IMR-90 (cell line): ENCODE data around the gene CES2. TPM values are rescaled to one million over a fixed set of nuclear protein-coding genes. Genes with fewer than 3 reads are reported as not detected.
A peak's percentile ranks its signal among the peaks of the same experiment; 100 is the strongest.

Source experiments
- ATAC-seq: fragments of 200-7000 bp; cut with Tn5 transposase; 2 replicates; pipeline ENCODE4 v1.9.1; 2020; ENCODE audit warnings: low read depth, mild to moderate bottlenecking, moderate library complexity
- BruUV-seq: library from RNA; stranded (reverse); fragments of 400-500 nt; replicated peaks from 2 replicates; lab custom pipeline; 2021; lab: Mats Ljungman, UMichigan
- CTCF ChIA-PET: fragments of 300-600 bp; formaldehyde crosslinking; extraction: SDS; loops from one replicate; lab custom pipeline; 2021; ENCODE audit warnings: antibody characterized with exemption; lab: Yijun Ruan, JAX
- POLR2A ChIA-PET: fragments of 300-600 bp; sonication (Branson Sonifier 250); formaldehyde crosslinking; loops from one replicate; lab custom pipeline; 2022; ENCODE audit warnings: antibody characterized with exemption; ENCODE audit not compliant: unreplicated experiment; lab: Charles Lee
- DNase-seq: peaks from one replicate; pipeline ENCODE4 v3.0.0; 2013
- H2AFZ ChIP-seq: replicated peaks from 2 replicates; pipeline ENCODE3; 2013; ENCODE audit warnings: low read length, mild to moderate bottlenecking; ENCODE audit not compliant: poor library complexity
- H2AK5ac ChIP-seq: 2 replicates; pipeline ENCODE4 v1.6.1; 2013; ENCODE audit warnings: low read depth, low read length, inconsistent platforms
- H2AK9ac ChIP-seq: replicated peaks from 2 replicates; pipeline ENCODE3; 2013; ENCODE audit warnings: mild to moderate bottlenecking, low read depth, low read length, moderate library complexity; ENCODE audit not compliant: poor library complexity
- H2BK120ac ChIP-seq: 2 replicates; pipeline ENCODE4 v1.6.1; 2013; ENCODE audit warnings: low read depth, low read length, inconsistent platforms
- H2BK15ac ChIP-seq: 3 replicates; pipeline ENCODE4 v1.6.1; 2013; ENCODE audit warnings: low read depth, low read length, inconsistent platforms
- H2BK20ac ChIP-seq: 2 replicates; pipeline ENCODE4 v1.6.1; 2013; ENCODE audit warnings: low read depth, mild to moderate bottlenecking, inconsistent platforms, low read length, moderate library complexity
- H2BK5ac ChIP-seq: 2 replicates; pipeline ENCODE4 v1.6.1; 2013; ENCODE audit warnings: mild to moderate bottlenecking, low read depth, low read length, inconsistent platforms; ENCODE audit not compliant: poor library complexity, severe bottlenecking
- H3K14ac ChIP-seq: replicated peaks from 2 replicates; pipeline ENCODE4 v1.6.1; 2013; ENCODE audit warnings: low read depth, low read length, inconsistent platforms
- H3K18ac ChIP-seq: 2 replicates; pipeline ENCODE4 v1.6.1; 2013; ENCODE audit warnings: low read depth, low read length, control low read depth
- H3K23ac ChIP-seq: 2 replicates; pipeline ENCODE4 v1.6.1; 2013; ENCODE audit warnings: low read depth, low read length, inconsistent platforms
- H3K27ac ChIP-seq: 2 replicates; pipeline ENCODE4 v1.5.1; 2013; ENCODE audit warnings: mild to moderate bottlenecking, control low read depth, low read length; ENCODE audit not compliant: insufficient read depth
- H3K27me3 ChIP-seq: 2 replicates; pipeline ENCODE4 v1.6.1; 2013; ENCODE audit warnings: low read length; ENCODE audit not compliant: control insufficient read depth, insufficient read depth
- H3K36me3 ChIP-seq: 2 replicates; pipeline ENCODE4 v1.6.1; 2013; ENCODE audit warnings: low read length, mixed read lengths; ENCODE audit not compliant: control insufficient read depth, insufficient read depth
- H3K4ac ChIP-seq: 2 replicates; pipeline ENCODE4 v1.6.1; 2013; ENCODE audit warnings: low read depth, low read length, inconsistent platforms
- H3K4me1 ChIP-seq: 2 replicates; pipeline ENCODE4 v1.6.1; 2013; ENCODE audit warnings: low read length, mixed read lengths; ENCODE audit not compliant: control insufficient read depth, insufficient read depth
- H3K4me2 ChIP-seq: 2 replicates; pipeline ENCODE4 v1.6.1; 2013; ENCODE audit warnings: low read depth, mild to moderate bottlenecking, control low read depth, low read length, moderate library complexity
- H3K4me3 ChIP-seq: 2 replicates; pipeline ENCODE4 v1.5.1; 2013; ENCODE audit warnings: low read depth, mild to moderate bottlenecking, control low read depth, low read length, moderate library complexity; ENCODE audit not compliant: insufficient read depth
- H3K56ac ChIP-seq: 2 replicates; pipeline ENCODE4 v1.6.1; 2013; ENCODE audit warnings: low read length, inconsistent platforms; ENCODE audit not compliant: insufficient read depth; ENCODE audit errors: extremely low read depth
- H3K79me1 ChIP-seq, 2 experiments: 2 replicates each; pipeline ENCODE4 v1.6.1; 2013; ENCODE audit warnings: low read length in 2 of 2, inconsistent platforms in 1 of 2, low read depth in 1 of 2
- H3K9ac ChIP-seq: 2 replicates; pipeline ENCODE4 v1.6.1; 2013; ENCODE audit warnings: low read depth, low read length, control low read depth
- H3K9me1 ChIP-seq: 2 replicates; pipeline ENCODE4 v1.6.1; 2013; ENCODE audit warnings: low read length, inconsistent platforms; ENCODE audit not compliant: insufficient read depth
- H3K9me3 ChIP-seq: 2 replicates; pipeline ENCODE4 v1.6.1; 2013; ENCODE audit warnings: low read length; ENCODE audit not compliant: control insufficient read depth, insufficient read depth
- H4K20me1 ChIP-seq: 2 replicates; pipeline ENCODE4 v1.6.1; 2013; ENCODE audit warnings: low read length, inconsistent platforms; ENCODE audit not compliant: insufficient read depth
- H4K5ac ChIP-seq: 2 replicates; pipeline ENCODE4 v1.6.1; 2013; ENCODE audit warnings: mild to moderate bottlenecking, low read depth, low read length, control low read depth
- H4K8ac ChIP-seq, 2 experiments: 2 replicates each; pipeline ENCODE4 v1.6.1; 2013; ENCODE audit warnings: low read depth in 2 of 2, low read length in 2 of 2, control low read depth in 1 of 2, inconsistent platforms in 1 of 2
- H4K91ac ChIP-seq: 2 replicates; pipeline ENCODE4 v1.6.1; 2013; ENCODE audit warnings: low read depth, low read length, inconsistent platforms; ENCODE audit not compliant: insufficient read depth
- FOS ChIP-seq: fragments of 150-350 bp; IDR thresholded peaks from 2 replicates; pipeline ENCODE4 v1.6.1; 2016; ENCODE audit warnings: low read depth, low read length
- MAFK ChIP-seq: IDR thresholded peaks from 2 replicates; pipeline ENCODE4 v1.6.1; 2012; ENCODE audit warnings: low read depth, low read length, improper control_type of control experiment
- RFX5 ChIP-seq: IDR thresholded peaks from 2 replicates; pipeline ENCODE4 v1.8.0; 2012; ENCODE audit warnings: low read depth, mild to moderate bottlenecking, low read length, moderate library complexity
- SMC3 ChIP-seq: fragments of 150-350 bp; IDR thresholded peaks from 2 replicates; pipeline ENCODE4 v1.6.1; 2016; ENCODE audit warnings: low read depth, mild to moderate bottlenecking, antibody characterized with exemption, low read length, moderate library complexity
- whole genome bisulfite sequencing, 2 experiments: methylation state at CpG; one replicate each; pipeline versions ENCODE4 v1.1.5 to v1.1.7; 2013; ENCODE audit warnings: missing lambda C conversion rate in 2 of 2; ENCODE audit not compliant: insufficient read length in 1 of 2; ENCODE audit errors: extremely low coverage in 2 of 2; 5-methylcytosine and 5-hydroxymethylcytosine counted together
- dilution Hi-C: fragments of 300-500 bp; cut with HindIII; formaldehyde crosslinking; loops from one replicate; pipeline ENCODE4 v1.14.3; 2018; ENCODE audit warnings: low sequenced_read_pairs; ENCODE audit not compliant: unreplicated experiment
- in situ Hi-C: fragments of 300-500 bp; cut with MboI; formaldehyde crosslinking; loops from 3 replicates; pipeline ENCODE4 v1.14.3; 2019; ENCODE audit warnings: low sequenced_read_pairs, inconsistent platforms, mixed read lengths
- intact Hi-C: fragments of 100-400 bp; cut with micrococcal nuclease; formaldehyde crosslinking; loops from 2 replicates; pipeline ENCODE4 v1.10.0; 2022
- polyA plus RNA-seq, 3 experiments: library from polyadenylated mRNA; depleted of rRNA; stranded (reverse); fragments of >200 nt; gene quantifications; 2 replicates each; pipeline ENCODE4 v1.2.3, GENCODE V29; 2012; ENCODE audit warnings: low replicate concordance in 1 of 3
- total RNA-seq: library from RNA; depleted of rRNA; stranded (reverse); fragments of >200 nt; gene quantifications from 2 replicates; pipeline ENCODE4 v1.2.3, GENCODE V29; 2012

The CES2 gene
- total and polyA plus RNA-seq, 2 of the 4 experiments (the other 2 are of a cell fraction), result 15.1 to 23.2 TPM

DNA sequence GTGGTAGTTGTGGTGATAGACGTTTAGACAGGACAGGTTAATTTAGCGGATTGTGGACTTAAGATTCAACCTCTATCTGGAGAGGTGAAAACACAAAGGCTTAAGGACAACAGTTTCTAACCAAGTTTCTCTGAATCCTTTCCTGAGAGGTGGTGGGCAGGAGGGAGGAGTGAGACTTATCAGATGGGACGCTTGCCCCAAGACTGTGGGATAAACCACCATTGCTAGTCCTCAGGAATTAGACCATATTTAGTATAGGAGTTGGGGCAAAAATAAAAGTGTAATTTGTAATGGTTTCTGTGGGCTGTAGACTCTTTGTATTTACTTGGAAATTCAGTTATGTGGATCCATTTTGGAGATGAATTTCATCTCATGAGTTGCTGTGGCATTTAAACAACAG is 48.4 kb upstream of the CES2 start:
- ChIA-PET POLR2A (interaction anchor here (0.5 kb wide), 1 partner anchor 63 kb away, joined by 10 read pairs; no protein-coding TSS in a partner anchor), CTCF (interaction anchor here (2.2 kb wide), 1 partner anchor 8 kb away, joined by 9 read pairs; no protein-coding TSS in a partner anchor)
- TF ChIP-seq SMC3 (no peak), FOS (no peak), MAFK (no peak), RFX5 (no peak)

More for the DNA sequence above, 48.4 kb upstream of the CES2 start:
- in situ Hi-C loops, result no loop called here
- no peak overlapping the region for H3K4me3 ChIP-seq
- H4K91ac ChIP-seq, result no peak overlapping the region
- no TSS peak for BruUV-seq
- no CpG with 5 or more reads among the region's 3 CpGs for WGBS, 2 experiments
- no peak overlapping the region for H3K56ac ChIP-seq
- peak overlapping the region; percentile 19; the same call in 1 of the 2 replicates for H2BK20ac ChIP-seq
- H3K4me1 ChIP-seq, result peaks cover 13% of the 10 kb centered on the region
- H3K4me2 ChIP-seq, result peak overlapping the region; percentile 18
- peak overlapping the region; percentile 81; the same call in 1 of the 2 replicates for H3K27ac ChIP-seq
- H3K36me3 ChIP-seq, result peaks cover 19% of the 10 kb centered on the region
- H3K18ac ChIP-seq, result no peak overlapping the region; the same call in 1 of the 2 replicates
- H4K5ac ChIP-seq, result no peak overlapping the region
- H2AK9ac ChIP-seq, result no peak overlapping the region
- peaks cover 10 to 34% of the 10 kb centered on the region in 2 experiments; a peak in 3 of 4 replicates for H3K79me1 ChIP-seq
- peak overlapping the region; percentile 7; the same call in 1 of the 2 replicates for H2BK120ac ChIP-seq
- ATAC-seq (no peak), DNase-seq (no peak)
- H4K20me1 ChIP-seq, result peaks cover 10% of the 10 kb centered on the region; the same call in 1 of the 2 replicates
- dilution Hi-C loops, result no loop called here
- H2BK5ac ChIP-seq, result peak overlapping the region; percentile 32
- H4K8ac ChIP-seq, result peak overlapping the region in 1 of 2 experiments; percentile 5; a peak in 1 of 4 replicates
- H2AFZ ChIP-seq, result no peak overlapping the region
- H2AK5ac ChIP-seq, result peak overlapping the region; percentile 19; the same call in 1 of the 2 replicates
- H3K9me1 ChIP-seq, result peaks cover 13% of the 10 kb centered on the region
- intact Hi-C loops, result no loop called here
- H3K9ac ChIP-seq, result no peak overlapping the region
- H3K27me3 ChIP-seq, result no peaks in the 10 kb centered on the region
- H3K4ac ChIP-seq, result no peak overlapping the region
- no peak overlapping the region for H2BK15ac ChIP-seq
- no peak overlapping the region for H3K23ac ChIP-seq
- H3K14ac ChIP-seq, result no peak overlapping the region; the same call in 1 of the 2 replicates
- no peaks in the 10 kb centered on the region for H3K9me3 ChIP-seq
